ENCODE data around the gene TSPAN16.
A peak's percentile ranks its signal among the peaks of the same experiment; 100 is the strongest.
"Not testable (repeated sequence)": the region's sequence is repeated elsewhere in the genome, so short reads cannot be mapped to it uniquely, and the experiment has no call there.

The TSPAN16 gene

GRCh38 chr19:11339254-11340098 lies 43.5 kb downstream of the TSPAN16 start, which contains the start of gene RAB3D:
Gene RAB3D, minus strand, starts transcription at chr19:11339657. Its CDS starts 2,258 bp downstream, at chr19:11337399.
- DNase-seq (ENCODE audit: low read depth) = peak; percentile 91
- TF ChIP-seq CTCF (IDR thresholded peaks at IDR 0.05; ENCODE audit: insufficient read depth, low read depth, low read length, missing control alignments) = no peak
- H3K4me3 ChIP-seq (ENCODE audit: low read depth, low read length) = peak within 1 kb of the TSS; percentile 85

DNA sequence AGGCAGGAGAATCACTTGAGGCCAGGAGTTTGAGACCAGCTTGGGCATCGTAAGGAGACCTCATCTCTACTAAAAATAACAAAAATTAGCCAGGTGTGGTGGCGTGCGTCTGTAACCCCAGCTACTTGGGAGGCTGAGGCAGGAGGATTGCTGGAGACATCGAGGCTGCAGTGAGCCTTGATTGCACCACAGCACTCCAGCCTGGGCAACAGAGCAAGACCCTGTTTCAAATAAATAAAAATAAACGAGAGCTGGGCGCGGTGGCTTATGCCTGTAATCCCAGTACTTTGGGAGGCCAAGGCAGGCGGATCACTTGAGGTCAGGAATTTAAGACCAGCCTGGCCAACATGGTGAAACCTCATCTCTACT lies 44.1 kb downstream of the TSPAN16 start:
- peak overlapping the region; percentile 85 for H3K4me3 ChIP-seq (ENCODE audit: low read depth, low read length)
- DNase-seq (ENCODE audit: low read depth) = not testable (repeated sequence)

DNA sequence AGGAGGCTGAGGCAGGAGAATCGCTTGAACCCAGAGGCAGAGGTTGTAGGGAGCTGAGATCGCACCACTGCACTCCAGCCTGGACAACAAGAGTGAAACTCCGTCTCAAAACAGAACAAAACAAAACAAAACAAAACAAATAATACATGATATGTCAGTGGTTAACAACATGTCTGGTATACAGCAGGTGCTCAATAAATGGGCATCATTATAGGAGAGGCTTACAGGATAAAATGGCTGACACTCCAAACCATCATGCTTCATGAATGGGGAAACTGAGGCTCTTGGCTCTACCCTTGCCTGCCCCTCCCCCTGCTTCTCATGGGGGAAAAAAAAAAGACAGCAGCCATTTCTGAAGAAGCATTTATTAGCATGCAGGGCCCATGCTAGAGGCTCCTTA lies 46.5 kb downstream of the TSPAN16 start:
- DNase-seq (ENCODE audit: low read depth) = no peak
- H3K4me3 ChIP-seq (ENCODE audit: low read depth, low read length) = no peak overlapping the region
- no peak for TF ChIP-seq CTCF (IDR thresholded peaks at IDR 0.05; ENCODE audit: insufficient read depth, low read depth, low read length, missing control alignments)

DNA sequence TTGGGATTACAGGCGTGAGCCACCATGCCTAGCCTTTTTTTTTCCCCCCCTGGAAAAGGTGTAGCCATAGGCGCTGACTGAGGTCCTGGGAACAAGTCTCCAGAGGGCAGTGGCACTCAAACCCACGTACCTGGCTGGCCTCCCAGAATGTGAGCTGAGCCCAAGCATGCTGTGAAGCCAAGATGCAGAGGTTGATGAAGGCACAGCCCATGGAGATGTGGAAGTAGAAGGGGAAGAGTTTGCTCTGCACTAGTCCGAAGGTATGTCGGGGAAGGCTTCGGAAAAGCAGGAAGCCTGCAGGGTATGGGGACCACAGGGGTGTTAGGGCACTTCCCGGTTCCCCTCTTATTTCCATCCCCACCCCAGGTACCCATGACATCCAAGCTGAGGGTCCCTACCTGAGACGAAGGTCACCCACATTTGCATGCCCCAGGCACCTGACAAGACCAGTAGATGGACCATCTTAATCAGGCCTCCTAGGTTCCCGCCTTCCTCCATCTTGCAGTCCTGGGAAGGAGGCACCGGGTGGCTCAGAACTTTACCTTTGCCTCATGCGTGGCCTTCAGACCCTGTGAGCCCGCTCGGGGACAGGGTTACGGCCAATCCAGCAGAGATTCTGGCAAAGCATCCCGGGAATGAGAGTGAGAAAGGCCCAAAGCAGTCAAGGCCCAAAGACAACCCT lies 49.3 kb downstream of the TSPAN16 start:
- peak; percentile 31 for DNase-seq (ENCODE audit: low read depth)
- TF ChIP-seq CTCF (IDR thresholded peaks at IDR 0.05; ENCODE audit: insufficient read depth, low read depth, low read length, missing control alignments) = no peak
- peak overlapping the region; percentile 92 for H3K4me3 ChIP-seq (ENCODE audit: low read depth, low read length)

DNA sequence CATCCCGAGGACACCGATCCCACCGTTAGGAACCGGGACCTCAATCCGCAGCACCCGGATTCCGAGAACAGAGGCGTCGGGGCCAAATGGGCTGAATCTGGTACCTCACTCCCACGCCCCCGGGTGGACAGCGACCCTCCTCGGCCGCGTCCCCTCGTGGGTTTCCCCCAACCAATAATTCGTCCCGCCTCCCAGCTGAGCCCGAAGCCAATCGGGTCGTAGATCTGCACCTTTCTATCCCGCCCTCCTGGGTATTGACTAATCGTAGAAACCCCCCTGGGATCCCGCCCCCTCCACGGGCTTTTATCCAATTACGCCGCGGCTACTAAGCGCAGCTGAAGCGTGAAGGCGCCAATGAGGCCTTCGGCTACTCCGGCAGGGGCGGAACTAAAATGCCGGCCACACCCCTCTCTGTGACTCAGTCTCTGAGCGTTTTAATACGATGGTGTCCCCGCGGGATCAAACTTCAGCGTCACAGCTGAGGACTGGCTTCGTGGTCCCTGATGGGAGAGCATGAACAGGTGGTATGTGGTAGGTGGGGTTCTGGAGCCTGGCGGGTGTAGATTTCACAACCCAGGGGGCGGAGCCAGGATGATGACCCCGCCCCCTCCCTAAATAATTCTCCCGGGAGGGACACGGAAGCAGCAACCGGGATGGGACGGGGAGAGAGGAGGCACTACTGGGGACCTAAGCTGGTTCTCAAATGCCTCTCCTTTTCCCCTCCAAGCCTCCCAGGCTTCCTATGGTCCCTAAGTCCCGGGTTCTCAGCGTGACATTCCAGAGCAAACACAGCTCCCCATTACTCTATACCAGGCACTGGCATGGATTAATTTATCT lies 50.4 kb downstream of the TSPAN16 start, which contains the start of the genes CCDC159 and TMEM205:
Gene CCDC159 (plus strand): TSS at position 416 of the 837 bp plus-strand sequence. CDS start 88 bp downstream, at position 504.
Gene TMEM205 (minus strand): TSS at position 165 of the 837 bp plus-strand sequence. CDS start 649 bp downstream, outside the sequence.
- peak; percentile 99 for DNase-seq (ENCODE audit: low read depth)
- peak; percentile 13 for TF ChIP-seq CTCF (IDR thresholded peaks at IDR 0.05; ENCODE audit: insufficient read depth, low read depth, low read length, missing control alignments)
- peak within 1 kb of the TSS; percentile 92 for H3K4me3 ChIP-seq (ENCODE audit: low read depth, low read length)

DNA sequence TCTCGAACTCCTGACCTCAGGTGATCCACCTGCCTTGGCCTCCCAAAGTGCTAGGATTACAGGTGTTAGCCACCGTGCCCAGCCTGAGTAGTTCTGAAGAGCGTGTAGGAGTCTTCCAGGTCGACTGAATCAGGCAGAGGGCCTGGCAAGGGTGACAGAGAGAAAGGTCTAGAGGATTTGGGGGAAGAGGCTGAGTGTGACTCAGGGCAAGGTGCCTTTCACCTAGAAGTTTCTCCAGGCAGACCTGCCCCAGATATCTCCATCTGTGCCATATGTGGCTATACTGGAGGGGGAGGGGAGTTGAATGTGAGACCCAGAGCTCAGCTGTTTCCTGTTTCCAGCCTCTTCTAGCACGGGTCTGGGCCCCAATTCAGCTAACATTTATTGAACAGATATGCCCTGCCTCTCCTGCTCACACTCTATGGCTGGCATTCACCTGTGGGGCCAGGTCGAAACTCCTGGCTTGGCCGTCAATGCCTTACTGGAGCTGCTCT lies 51.6 kb downstream of the TSPAN16 start:
- no peak for DNase-seq (ENCODE audit: low read depth)

More for the DNA sequence above, 51.6 kb downstream of the TSPAN16 start:
- TF ChIP-seq CTCF (IDR thresholded peaks at IDR 0.05; ENCODE audit: insufficient read depth, low read depth, low read length, missing control alignments) = no peak
- H3K4me3 ChIP-seq (ENCODE audit: low read depth, low read length) = no peak overlapping the region
